HG03439 (cell line): ENCODE measurements around the gene ITK.
A peak's percentile ranks its signal among the peaks of the same experiment; 100 is the strongest.

Experiments used
- ATAC-seq: cut with Tn5 transposase; IDR thresholded peaks from one replicate; pipeline ENCODE4 v1.9.1; 2021; ENCODE audit warnings: mild to moderate bottlenecking, moderate library complexity; ENCODE audit not compliant: unreplicated experiment

The ITK gene

GRCh38 chr5:157278319-157279037 lies 97.8 kb downstream of the ITK start:
- ATAC-seq = no peak

GRCh38 chr5:157279605-157280239 lies 99.1 kb downstream of the ITK start:
- ATAC-seq = no peak

- no peak for ATAC-seq
These were observed 100.3 kb downstream of the ITK start for GRCh38 chr5:157280927-157281326.

GRCh38 chr5:157282150-157282549 lies 101.5 kb downstream of the ITK start:
- no peak for ATAC-seq

GRCh38 chr5:157283434-157283833 lies 102.8 kb downstream of the ITK start:
- ATAC-seq = peak; percentile 93

GRCh38 chr5:157284458-157285212 lies 104.0 kb downstream of the ITK start:
- ATAC-seq = no peak

GRCh38 chr5:157285310-157286035 lies 104.8 kb downstream of the ITK start:
- ATAC-seq = no peak

- no peak for ATAC-seq
These were observed 106.1 kb downstream of the ITK start for GRCh38 chr5:157286761-157287211.

GRCh38 chr5:157288405-157289163 lies 107.9 kb downstream of the ITK start:
- ATAC-seq = no peak

- no peak for ATAC-seq
These were observed 108.7 kb downstream of the ITK start for GRCh38 chr5:157289164-157289819.

- ATAC-seq = no peak
These were observed 109.7 kb downstream of the ITK start for GRCh38 chr5:157290156-157290980.

- peak; percentile 86 for ATAC-seq
These were observed 110.5 kb downstream of the ITK start for GRCh38 chr5:157290981-157291711.

- no peak for ATAC-seq
These were observed 112.0 kb downstream of the ITK start for GRCh38 chr5:157292599-157292998.

- no peak for ATAC-seq
These were observed 113.9 kb downstream of the ITK start for GRCh38 chr5:157294407-157295091.

- ATAC-seq = no peak
These were observed 114.6 kb downstream of the ITK start for GRCh38 chr5:157295247-157295646.

- ATAC-seq = no peak
These were observed 119.9 kb downstream of the ITK start for GRCh38 chr5:157300564-157300963.

GRCh38 chr5:157301066-157301465 lies 120.4 kb downstream of the ITK start:
- no peak for ATAC-seq

GRCh38 chr5:157303023-157303422 lies 122.4 kb downstream of the ITK start:
- no peak for ATAC-seq
